Measurements from ENCODE around the gene CHTOP.

Gene CHTOP

DNA sequence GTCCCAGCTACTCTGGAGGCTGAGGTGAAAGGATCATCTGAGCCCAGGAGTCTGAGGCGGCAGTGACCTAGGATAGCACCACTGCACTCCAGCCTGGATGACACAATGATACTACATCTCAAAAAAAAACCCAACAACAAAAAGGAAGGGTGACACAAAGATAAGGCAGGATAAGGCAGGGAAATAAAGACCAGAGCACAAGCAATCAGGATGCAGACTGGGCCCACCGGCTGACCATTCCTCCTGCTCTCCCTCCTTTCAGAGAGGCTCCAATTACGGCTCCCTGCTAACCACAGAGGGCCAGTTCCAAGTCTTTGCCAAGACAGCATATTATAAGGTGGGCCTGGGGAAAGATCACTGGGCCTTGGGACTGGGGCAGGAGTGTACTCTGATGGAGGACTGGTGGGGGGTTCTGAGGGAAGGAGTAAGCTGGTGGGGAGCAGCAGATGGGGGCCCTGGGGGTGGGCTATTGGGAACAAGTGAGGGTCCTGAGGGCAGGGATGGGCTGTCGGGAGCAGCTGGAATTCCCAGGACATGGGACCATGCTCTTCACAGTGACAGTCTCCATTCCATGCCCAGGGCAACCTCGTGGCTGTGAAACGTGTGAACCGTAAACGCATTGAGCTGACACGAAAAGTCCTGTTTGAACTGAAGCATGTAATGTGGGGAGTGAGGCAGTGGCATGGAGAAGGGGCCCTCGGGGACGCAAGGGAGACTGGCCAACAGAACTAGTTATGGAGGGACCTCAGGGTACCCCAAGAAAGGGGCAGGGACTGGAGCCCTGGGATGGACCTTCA, 51.9 kb downstream of the CHTOP start:
- DNase-seq (ENCODE audit: low read depth): no peak

DNA sequence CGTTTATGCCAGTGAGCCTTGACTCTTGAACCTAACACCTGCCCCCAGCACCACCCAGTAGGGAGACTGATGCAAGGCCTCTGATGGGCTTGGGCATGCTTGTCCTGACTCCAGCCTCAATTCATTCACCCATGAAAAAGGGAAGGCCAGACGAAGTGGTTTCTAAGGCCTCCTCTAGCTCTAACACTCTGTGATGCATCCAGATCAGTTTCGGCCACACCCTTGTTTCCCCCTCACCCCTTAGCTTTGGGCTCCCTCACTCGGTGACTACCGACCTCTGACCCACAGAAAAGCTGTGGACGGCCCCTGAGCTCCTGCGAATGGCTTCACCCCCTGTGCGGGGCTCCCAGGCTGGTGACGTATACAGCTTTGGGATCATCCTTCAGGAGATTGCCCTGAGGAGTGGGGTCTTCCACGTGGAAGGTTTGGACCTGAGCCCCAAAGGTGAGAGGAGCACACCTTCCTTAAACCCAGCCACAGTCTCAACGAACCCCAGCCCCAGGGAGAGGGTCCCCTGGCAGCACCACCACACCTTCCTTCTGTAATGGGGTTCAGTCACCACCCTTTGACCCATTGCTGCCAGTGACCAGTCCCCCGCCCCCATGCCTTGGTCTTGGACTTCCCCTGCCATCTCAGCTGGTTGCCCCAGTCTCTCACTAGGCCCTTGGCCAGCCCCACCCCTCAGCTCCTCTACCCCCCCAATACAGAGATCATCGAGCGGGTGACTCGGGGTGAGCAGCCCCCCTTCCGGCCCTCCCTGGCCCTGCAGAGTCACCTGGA, 53.7 kb downstream of the CHTOP start:
- no peak for DNase-seq (ENCODE audit: low read depth)

DNA sequence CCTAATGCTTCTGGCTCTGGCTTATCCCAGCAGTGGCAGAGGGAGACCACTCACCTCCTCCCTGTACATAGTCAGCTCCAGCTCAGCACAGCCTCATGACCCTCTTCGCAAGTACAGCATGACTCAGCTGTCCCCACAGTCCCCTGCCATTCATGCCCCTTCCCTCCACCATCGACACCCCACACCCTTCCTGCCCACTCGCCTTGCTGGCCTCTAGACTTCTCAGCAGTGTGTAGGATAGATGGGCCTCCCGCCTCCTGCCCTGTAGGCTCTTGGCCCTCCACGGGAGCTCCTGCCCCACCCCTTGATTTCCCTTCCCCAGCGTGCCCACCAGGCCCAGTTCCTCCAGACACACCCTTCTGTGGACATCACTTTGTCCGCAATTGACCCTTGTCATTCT, 54.4 kb downstream of the CHTOP start:
- no peak for DNase-seq (ENCODE audit: low read depth)

DNA sequence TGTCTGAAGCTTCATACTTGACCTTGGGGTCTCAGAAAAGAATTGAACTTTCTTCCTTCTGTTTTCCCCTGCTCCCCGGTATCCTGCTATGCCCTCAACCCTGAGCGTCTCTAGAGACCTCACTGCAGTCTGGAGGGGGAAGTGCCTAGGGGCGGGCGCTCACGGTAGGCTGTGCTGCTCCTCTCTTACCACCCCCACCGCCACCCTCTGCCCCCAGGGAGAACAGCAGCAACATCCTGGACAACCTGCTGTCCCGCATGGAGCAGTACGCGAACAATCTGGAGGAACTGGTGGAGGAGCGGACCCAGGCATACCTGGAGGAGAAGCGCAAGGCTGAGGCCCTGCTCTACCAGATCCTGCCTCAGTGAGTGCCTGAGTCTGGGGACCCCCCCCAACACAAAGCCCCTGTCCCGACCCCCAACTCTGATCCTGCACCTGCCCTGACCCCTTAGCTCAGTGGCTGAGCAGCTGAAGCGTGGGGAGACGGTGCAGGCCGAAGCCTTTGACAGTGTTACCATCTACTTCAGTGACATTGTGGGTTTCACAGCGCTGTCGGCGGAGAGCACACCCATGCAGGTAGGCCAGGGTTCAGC, 55.0 kb downstream of the CHTOP start:
- no peak for DNase-seq (ENCODE audit: low read depth)

DNA sequence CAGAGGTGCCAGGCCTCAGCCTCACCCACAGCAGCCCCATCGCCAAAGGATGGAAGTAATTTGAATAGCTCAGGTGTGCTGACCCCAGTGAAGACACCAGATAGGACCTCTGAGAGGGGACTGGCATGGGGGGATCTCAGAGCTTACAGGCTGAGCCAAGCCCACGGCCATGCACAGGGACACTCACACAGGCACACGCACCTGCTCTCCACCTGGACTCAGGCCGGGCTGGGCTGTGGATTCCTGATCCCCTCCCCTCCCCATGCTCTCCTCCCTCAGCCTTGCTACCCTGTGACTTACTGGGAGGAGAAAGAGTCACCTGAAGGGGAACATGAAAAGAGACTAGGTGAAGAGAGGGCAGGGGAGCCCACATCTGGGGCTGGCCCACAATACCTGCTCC, 59.6 kb downstream of the CHTOP start:
- no peak for DNase-seq (ENCODE audit: low read depth)

Data from GM04503 (cell line).